Limb (tissue), 2 donors: ENCODE measurements around the gene NRXN2.
A peak's percentile ranks its signal among the peaks of the same experiment; 100 is the strongest.

Experiments used
- DNase-seq, 2 donors: peaks; one replicate each; pipeline ENCODE4 v3.0.0-alpha.2; 2016; ENCODE audit errors: extremely low spot score in 2 of 2

NRXN2 gene

GRCh38 chr11:64759131-64759721 is 36.2 kb upstream of the NRXN2 start:
- DNase-seq: peak in 1 of 2 donors; percentile 29

GRCh38 chr11:64758330-64759079 is 35.5 kb upstream of the NRXN2 start:
- DNase-seq: peak in 1 of 2 donors; percentile 25

GRCh38 chr11:64757549-64758329 is 34.7 kb upstream of the NRXN2 start:
- DNase-seq: peak in 1 of 2 donors; percentile 23

GRCh38 chr11:64755681-64756361 is 32.8 kb upstream of the NRXN2 start:
- no peak for DNase-seq

- DNase-seq: no peak
Observed at GRCh38 chr11:64754919-64755662, 32.1 kb upstream of the NRXN2 start.

GRCh38 chr11:64754124-64754918 is 31.3 kb upstream of the NRXN2 start:
- no peak for DNase-seq

GRCh38 chr11:64753380-64754123 is 30.6 kb upstream of the NRXN2 start:
- peak in 1 of 2 donors; percentile 31 for DNase-seq

GRCh38 chr11:64753019-64753379 is 30.0 kb upstream of the NRXN2 start:
- DNase-seq: no peak

GRCh38 chr11:64752175-64752970 is 29.4 kb upstream of the NRXN2 start:
- DNase-seq: no peak

GRCh38 chr11:64751580-64751979 is 28.6 kb upstream of the NRXN2 start:
- no peak for DNase-seq

- DNase-seq: no peak
Observed at GRCh38 chr11:64751136-64751535, 28.1 kb upstream of the NRXN2 start.

GRCh38 chr11:64750361-64751054 is 27.5 kb upstream of the NRXN2 start:
- DNase-seq: no peak

GRCh38 chr11:64747961-64748665 is 25.1 kb upstream of the NRXN2 start:
- DNase-seq: peak in 1 of 2 donors; percentile 26

GRCh38 chr11:64746486-64746885 is 23.5 kb upstream of the NRXN2 start:
- DNase-seq: peak in 1 of 2 donors; percentile 32

- peak in 1 of 2 donors; percentile 71 for DNase-seq
Observed at GRCh38 chr11:64745521-64746328, 22.7 kb upstream of the NRXN2 start.

GRCh38 chr11:64745189-64745520 is 22.2 kb upstream of the NRXN2 start:
- DNase-seq: peak in 1 of 2 donors; percentile 71
